GM19463 (cell line): ENCODE results near the gene DGCR8.

ENCODE experiments used
- ATAC-seq: cut with Tn5 transposase; IDR thresholded peaks from one replicate; pipeline ENCODE4 v1.9.1; 2021; ENCODE audit warnings: mild to moderate bottlenecking, moderate library complexity; ENCODE audit not compliant: unreplicated experiment

Gene DGCR8

DNA sequence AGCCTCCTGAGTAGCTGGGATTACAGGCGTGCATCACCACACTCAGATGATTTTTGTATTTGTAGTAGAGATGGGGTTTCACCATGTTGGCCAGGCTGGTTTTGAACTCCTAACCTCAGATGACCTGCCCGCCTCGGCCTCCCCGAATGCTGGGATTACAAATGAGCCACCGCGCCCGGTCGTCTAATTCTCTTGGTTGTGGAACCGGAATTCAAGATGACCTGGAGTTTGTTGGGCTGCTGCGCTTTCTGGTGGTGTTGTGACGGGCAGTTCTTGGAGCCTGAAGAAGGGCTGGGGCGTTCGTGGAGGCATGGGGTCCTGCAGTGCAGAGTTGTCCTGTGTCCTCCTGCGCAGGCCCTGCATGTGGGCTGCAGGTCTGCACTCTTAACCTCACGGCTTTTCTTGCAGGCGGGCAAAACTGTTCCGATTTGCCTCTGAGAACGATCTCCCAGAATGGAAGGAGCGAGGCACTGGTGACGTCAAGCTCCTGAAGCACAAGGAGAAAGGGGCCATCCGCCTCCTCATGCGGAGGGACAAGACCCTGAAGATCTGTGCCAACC, 41.9 kb downstream of the DGCR8 start:
- ATAC-seq = no peak

DNA sequence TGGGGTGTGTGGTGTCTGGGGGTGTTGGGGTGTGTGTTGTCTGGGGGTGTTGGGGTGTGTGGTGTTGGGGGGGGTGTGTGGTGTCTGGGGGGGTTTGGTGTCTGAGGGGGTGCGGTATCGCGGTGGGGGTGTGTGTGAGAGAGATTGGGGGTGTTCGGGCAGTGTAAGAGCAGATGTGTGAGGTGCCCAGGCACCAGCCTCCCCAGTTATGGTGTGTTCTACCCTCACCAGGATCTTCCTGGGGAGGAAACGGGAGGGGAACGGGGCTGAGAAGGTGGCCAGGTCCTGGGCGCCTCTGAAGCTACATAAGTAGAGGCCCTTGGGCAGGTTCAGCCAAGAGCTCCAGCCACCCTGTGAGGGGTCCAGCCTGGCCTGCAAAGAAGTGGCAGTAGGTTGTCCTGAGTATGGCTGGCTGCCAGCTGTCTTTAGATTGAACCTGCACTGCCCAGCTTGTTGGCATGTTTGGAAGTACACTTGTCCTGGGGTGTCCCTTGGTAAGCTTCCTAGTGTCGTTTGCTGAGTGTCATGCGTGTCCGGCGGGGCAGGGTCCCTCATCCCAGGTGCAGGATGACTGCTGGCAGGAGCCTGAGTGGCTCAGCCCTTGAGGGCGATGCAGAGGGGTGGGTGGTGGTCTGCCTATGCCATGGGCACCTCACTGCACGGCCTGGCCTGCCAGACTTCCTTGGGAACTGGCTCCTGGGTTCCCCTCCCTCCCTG, 43.5 kb downstream of the DGCR8 start:
- no peak for ATAC-seq

DNA sequence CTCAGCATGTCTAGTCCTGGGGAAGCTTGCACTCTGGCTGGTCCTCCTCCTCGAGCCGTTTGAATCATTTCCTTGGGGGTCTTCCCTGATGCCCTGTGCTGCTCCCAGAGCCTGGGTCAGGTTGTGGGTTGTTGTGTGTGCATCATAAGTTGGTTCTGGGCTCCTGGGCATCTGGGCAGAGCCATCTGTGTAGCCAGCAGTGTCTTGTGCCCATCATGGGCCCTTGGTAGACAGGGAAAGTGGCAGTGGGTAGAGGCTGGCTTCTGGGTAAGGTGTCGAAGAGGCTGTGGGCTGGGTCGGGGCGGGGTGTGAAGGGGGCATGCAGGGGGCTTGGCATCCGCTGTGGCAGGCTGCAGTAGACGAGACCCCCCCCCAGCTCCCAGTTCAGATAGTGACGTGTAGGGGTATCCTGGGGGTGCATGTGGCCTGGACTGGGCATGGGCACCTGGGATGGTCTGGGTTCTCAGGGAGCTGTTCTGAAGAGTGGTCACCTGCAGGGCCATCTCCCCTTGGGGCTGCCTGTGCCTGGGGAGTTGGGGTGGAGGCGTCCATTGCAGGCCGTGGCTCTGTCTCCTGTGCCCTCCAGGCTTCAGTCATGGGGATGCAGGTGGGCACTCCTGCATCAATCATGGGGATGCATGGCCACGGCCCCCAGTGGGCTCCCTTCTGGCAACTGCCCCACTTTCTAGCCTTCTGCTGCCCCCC, 44.2 kb downstream of the DGCR8 start:
- no peak for ATAC-seq

DNA sequence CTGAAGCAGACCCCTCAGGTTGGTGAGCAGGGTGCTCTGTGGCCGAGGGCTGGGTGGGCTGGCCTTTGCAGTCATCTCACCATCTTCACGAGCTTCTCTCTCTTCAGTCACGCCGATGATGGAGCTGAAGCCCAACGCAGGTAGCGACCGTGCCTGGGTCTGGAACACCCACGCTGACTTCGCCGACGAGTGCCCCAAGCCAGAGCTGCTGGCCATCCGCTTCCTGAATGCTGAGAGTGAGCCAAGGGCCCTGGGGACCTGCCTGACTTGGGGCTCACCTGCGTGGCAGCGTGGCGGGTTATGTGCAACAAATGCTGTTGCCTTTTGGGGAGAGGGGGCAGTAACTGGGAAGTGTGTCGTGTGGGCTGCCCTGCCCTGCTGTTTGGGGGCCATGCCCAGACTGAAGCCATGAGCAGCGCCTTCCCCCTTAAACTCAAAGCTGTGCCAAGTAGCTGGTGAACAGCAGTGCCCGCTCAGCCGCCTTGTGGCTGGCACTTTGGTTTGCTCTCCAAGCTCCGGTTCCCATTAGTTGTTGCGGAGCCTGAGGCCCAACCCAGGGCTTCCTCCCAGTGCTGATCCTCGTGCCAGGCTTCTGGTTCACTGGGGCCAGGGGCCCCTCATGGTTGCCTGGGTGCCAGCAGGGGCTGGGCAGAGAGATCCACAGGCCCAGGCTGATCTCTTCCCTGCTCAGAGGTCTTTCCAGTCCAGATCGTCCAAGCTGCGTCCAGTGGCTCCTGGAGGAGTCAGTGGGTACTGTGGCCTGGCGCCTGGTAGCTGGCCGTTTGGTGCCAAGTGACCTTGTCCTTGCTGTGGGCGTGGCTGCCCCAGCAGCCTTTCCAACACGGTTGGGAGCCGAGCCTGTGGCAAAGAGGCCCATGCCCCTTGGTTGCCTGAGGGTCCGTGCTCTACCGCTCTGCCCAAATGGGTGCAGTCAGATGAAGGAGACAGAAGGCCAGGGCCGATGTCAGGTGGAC, 45.4 kb downstream of the DGCR8 start:
- no peak for ATAC-seq

DNA sequence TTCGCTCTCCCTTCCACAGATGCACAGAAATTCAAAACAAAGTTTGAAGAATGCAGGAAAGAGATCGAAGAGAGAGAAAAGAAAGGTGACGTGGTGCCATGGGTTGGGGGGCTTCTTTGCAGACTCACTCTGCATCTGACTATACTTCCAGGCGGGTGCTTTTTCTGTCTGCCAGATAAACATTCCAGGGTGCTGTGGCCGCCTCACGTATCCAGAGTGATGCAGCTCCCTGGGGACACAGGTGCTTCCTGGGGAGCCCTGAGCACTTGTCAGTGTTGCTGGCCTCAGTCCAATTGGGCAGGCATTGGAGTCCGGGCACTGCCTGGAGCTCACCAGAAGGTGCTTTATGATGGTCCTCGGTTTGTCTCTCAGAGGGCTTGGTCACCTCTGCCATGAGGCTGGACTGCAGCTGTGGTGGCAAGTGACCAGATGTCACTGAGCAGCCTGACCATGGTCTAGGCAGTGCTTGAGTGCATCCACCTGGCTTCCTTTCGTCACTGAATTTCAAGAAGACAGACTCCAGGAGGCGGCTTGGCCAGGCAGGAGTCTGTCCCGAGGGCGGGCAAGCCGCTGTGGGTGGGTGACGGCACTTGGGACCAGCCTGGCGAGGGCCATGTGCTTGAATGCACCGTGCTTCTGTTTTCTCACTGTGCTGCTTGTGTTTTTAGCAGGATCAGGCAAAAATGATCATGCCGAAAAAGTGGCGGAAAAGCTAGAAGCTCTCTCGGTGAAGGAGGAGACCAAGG, 46.4 kb downstream of the DGCR8 start:
- no peak for ATAC-seq

DNA sequence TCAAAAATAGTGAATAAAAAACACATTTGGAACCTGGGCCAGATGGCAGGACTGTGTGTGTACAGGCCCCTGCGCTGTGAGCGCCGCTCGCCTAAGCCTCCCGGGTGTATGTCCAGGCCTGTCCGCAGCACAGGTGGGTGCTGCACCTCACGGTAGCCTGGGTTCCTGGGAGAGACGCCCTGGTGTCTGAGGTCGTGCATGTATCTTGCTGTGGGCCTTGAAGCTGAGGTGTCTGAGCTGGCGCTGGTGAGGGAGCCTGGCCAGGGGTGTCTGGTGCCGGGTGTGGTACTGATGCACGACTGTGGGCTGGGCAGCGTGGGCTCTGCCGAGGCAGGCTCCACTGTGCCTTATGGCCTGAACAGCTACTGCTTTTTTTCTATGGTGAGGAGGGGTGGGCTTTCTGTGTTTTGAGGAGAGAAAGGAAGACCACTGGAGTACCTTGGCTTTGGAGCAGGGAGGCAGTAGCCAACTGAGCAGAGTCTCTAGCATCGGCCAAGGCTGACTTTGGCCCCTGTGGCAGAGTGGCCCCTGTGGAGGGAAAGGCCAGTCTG, 47.4 kb downstream of the DGCR8 start:
- ATAC-seq = no peak

DNA sequence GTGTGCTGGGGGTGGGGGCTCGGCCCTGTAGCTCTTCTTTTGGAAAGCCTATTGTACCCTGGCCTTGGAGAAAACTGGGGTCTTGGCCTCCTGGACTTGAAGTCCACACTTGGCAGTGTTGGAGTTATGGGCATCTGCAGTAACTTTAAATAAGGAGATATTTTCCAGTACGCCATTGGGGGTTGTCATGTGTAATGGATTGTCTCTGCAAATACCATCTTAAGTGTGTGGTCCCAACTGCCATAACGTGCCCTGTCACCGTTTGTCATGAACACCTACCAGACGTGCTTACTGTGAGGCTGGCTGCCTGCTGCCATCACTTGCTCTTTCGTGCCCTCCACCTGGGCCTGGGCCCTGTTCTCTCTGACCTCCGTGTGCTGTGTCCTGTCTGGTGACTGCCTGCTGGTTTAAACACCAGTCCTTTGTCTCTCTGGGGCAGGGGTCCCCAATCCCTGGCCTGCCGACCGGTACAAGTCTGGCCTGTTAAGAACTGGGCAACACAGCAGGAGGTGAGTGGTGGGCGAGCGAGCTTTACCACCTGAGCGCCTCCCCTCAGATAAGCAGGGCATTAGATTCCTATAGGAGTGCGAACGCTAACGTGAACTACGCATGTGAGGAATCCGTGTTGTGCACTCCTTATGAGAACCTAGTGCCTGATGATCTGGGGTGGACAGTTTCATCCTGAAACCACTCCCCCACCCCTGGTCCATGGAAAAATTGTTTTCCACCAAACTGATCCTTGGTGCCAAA, 48.0 kb downstream of the DGCR8 start:
- no peak for ATAC-seq

DNA sequence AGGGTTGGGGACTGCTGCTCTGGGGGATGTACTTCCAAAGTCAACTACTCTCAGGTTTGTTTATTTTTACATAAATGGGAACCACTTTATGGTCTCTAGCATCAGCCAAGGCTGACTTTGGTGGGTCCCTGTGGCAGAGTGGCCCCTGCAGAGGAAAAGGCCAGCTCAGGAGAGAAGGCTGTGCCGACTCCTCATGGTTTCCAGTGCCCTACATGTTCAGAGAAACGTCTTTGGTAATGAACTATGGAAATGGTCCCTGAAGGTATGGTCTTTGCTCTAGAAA, 48.5 kb downstream of the DGCR8 start:
- no peak for ATAC-seq

DNA sequence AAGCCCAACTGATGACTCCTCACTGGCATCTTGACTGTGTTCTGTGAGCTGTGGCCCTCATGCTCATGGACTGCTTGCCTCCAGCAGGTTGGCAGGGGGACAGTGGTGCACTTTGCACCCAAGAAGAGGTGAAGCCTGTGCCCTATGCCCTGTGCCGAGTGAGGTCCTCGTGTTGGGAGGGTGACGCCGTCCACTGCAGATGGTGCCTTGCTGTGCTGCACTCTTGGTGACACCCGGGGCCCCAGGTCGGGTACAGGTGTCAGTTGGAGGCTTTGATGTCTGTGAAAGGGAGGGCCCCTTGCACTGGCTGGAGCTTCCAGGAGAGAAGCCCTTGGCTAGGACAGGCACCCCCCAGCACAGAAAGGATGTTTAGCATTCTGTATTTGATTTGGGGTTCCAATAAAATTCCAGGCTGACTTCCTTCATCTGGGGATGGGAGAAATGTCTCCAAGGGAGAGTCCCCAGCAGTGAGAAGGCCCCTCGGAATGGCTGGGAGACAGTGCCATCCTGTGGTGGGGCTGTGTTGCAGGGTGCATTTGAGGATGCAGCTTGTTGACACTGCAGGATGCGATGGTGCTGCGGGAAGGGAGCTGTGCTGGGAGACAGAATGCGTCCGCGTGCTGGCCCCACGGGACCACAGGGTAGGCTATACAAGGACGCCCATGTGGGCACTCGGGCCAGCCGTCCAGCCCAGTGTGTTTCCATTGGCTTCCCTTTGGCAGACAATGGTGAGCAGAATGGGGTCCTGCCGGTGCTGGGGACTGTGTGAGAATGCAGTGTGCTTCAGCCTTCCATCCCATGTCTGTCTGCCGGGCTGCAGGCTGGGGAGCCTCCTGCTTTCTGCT, 49.1 kb downstream of the DGCR8 start:
- ATAC-seq = no peak

DNA sequence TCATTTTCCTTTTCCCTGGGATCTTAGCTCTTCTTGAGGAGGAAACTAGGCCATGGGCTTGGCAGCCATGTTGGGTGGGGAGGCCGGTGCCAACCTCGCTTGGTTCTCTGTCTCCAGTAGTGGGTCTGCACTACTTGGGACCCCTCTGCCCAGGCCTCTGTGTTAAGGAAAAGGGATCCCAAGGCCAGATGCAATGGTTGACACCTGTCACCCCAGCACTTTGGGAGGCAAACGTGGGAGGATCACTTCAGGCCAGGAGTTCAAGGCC, 49.6 kb downstream of the DGCR8 start:
- no peak for ATAC-seq

DNA sequence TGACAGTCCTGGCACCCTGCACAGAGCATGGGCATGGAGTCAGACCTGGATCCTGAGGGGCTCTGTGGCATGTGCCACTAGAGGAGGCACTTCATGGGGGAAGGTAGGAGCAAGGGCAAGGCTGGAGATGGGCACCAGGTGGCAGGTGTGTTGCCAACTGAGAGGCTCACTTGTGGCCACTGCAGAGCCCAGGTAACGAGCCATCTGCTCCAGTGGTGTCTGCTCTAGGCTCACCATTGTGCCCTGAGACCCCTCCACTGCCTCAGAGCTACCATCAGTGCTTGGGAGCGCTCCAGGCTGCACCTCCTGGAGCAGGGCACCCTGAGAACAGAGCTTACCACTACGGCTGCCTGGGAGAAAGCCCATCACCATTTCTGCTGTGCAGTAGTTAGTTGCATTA, 50.3 kb downstream of the DGCR8 start:
- no peak for ATAC-seq

DNA sequence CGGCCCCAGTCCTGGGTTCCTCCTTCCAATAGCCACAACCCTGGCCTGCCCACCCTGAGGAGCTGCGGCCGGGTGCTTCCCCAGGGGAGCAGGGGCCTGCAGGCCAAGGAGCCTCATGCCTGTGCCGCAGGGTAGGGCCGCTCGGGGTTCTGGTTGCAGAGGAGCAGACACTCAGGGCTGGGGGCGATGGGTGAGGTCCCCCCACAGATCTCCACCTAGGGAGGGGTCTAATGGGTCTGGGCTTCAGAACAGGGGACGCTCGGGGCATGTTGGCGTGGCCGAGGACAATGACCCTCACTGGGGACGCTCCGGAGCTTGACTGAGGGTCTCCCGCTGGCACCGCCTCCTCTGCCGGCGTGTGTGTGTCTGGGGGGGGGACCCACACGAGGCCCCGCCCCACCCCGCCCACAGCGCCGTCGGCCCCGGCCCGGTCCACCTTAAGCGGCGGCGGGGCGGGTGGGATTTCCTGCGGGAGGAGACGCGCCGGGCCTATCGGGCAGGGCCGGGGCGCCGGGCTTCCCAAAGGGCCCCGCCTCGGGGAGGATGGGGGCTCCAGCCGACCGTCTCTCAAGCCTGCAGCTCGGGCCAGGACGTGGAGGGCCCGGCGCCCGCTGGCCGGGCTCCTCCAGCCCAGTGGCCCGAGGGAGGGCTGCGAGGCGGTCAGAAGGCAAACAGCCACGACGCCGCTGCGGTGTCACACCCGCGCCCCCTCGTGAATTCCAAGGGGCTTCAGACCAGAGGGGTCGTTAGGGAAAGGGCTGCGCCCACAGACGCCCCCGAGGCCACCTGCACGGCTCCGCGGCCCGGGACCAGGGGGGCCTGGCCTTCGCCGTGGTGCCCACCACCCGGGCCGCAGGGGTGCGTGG, 50.9 kb downstream of the DGCR8 start:
- ATAC-seq = peak; percentile 71

DNA sequence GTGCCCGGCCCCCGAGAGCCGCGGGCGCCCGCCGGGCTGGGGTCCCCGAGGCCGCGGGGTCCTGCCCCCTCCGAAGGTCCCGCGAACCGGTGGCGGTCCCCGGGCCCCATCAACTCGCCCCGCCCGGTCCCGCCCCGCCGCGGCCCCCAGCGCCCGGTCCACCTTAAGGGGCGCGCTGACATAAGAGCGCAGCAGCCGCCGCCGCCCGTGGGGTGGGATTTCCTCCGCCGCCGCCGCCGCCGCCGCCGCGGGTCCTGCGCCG, 51.5 kb downstream of the DGCR8 start, which contains the start of gene ZDHHC8:
ZDHHC8 (plus strand) TSS at position 208 of the 262 bp plus-strand sequence. CDS start 144 bp downstream, outside the sequence.
- ATAC-seq = peak; percentile 68

DNA sequence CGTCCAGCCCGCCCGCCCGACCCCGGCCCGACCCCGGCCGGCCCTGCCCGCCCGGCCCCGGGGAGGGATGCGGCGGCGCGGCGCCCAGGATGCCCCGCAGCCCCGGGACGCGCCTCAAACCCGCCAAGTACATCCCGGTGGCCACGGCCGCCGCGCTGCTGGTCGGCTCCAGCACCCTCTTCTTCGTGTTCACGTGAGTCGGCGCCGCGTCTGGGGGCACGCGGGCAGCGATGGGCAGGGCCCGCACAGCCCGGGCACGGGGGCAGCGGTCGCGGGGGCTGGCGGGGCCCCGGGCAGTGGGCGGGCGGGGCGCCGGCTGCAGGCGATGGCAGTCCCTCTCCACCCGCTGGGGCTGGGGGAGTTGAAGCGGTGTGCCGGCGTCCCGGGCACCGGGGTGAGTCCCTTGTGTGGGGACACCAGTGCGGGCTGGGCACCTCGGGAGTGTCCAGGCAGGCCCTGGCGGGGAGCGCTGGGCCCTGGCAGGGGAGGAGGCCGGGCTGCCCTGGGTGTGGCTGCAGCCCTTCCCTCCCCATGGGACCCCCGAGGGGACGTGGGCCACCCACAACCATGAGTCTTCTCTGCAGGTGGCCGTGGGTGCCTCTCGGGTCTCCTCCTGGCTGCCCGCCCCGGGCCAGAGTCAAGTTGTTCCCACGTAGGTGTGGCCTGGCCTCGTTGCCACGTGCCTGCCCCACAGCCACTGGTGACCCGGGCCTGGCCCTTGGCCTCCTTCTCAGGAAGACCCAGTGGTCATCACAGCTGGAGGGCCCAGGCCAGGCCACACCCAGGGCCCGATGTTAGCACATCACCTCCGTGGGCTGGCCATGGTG, 52.0 kb downstream of the DGCR8 start:
- no peak for ATAC-seq

DNA sequence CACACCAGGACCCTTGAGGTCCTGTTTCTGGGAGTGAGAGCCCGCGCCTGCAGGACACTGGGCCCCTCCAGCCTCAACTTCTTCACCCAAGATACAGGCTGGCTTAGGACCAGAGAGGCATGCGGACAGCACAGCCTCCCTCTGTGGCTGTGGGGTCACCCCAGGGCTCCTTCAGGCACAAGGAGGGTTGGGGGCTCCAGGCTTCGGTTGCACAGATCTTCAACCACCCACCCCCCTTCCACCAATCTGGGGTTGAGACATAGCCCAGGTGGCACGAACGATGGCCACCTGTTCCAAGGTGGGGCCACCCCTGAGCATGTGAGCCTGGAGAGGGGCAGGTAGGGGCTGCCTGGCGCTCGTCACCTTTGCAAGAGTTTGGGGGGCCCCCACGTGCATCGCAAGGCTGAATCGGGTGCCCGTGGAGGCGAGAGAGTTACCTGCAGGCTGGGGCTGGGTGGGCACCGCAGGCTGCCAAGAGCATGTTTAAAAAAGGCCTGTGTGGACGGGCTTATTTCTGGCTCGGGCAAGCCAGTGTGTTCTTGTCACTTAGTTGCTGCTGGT, 52.7 kb downstream of the DGCR8 start:
- ATAC-seq = no peak

DNA sequence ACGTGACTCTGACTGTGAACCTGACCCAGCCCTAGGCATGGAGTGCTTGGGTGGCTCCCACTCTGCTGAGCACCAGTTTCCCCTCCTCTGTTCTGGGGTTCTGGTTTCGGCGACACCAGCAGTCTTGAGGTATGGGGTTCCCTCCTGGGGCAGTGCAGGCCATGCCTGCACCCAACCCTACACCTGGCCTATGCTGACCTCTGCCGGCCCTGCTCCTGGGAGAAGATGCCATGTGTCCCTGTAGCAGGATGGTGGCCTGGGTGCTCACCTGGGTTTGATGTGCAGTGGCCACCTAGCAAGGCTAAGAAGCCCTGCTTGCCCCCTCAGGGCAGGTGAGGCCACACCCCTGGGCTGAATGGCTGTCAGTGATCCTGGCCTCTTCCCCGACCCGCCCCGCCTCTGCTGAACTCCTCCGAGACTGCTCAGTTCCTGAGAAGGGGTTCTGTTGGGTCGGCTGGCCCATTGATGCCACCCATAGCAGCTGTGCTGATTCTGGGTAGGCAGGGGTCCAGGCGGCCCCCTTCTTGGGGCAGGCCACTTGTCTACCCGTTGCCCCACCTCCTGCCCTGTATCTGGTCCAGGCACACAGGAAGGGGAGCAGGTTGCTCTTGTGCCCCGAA, 54.0 kb downstream of the DGCR8 start:
- no peak for ATAC-seq

DNA sequence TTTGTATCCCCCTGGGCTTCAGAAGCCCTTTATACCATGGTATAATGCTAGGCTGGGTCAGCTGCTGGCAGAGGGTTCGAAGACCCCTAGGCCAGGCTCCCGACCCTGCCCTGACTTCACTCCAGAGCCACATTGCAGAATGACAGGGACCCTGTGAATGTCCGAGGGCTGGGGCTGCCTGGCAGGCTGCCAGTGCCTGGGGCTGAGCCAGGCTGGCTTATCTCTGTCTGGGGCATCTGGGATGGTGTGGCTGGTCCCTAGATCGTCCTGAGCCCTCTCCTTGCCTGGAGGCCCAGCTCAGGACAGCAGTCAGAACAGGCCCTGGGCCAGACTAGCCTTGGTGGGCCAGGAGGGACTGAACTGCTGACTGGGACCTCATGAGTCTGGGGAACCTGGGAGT, 55.2 kb downstream of the DGCR8 start:
- no peak for ATAC-seq
